AG08395 (cell line): ENCODE results near the gene PLRG1.
A peak's percentile ranks its signal among the peaks of the same experiment; 100 is the strongest.

Experiments used
- DNase-seq: peaks from one replicate; pipeline ENCODE4 v3.0.0; 2012; ENCODE audit warnings: mixed read lengths, low spot score

The PLRG1 gene

DNA sequence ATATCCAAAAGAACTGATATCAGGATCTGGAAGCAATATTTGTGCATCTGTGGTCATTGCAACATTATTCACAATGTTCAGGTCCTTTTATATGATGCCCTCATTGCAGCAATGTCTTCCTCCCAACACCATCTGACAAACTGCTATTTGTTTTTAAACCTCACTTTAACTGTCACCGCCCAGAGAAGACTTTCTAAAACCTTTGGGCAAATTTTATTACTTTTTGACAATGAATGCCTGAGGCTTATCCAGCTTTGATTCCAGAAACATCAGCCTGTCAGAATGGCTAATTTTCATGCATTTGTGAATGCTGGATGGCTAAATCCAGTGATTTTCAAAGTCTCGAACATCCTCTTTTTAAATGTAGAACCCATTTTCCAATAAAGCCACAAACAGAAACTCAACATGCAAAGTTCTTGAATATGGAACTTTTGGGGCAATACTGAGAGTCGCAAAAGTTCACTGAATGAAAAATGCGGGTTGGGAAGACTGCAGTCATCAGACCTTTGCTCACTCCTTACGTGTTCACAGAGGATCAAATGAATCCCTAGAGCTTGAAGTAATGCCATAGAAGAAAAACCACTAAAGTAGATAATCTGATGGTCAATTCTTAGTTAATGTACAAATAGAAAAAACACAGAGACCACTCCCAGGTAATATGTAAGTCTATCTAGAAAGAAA is 23.1 kb upstream of the PLRG1 start:
- no peak for DNase-seq

DNA sequence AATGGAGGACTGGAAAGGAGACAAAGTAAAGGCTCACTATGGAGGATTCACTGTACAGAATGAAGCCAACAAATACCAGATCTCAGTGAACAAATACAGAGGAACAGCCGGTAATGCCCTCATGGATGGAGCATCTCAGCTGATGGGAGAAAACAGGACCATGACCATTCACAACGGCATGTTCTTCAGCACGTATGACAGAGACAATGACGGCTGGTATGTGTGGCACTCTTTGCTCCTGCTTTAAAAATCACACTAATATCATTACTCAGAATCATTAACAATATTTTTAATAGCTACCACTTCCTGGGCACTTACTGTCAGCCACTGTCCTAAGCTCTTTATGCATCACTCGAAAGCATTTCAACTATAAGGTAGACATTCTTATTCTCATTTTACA is 19.4 kb upstream of the PLRG1 start:
- DNase-seq: no peak

DNA sequence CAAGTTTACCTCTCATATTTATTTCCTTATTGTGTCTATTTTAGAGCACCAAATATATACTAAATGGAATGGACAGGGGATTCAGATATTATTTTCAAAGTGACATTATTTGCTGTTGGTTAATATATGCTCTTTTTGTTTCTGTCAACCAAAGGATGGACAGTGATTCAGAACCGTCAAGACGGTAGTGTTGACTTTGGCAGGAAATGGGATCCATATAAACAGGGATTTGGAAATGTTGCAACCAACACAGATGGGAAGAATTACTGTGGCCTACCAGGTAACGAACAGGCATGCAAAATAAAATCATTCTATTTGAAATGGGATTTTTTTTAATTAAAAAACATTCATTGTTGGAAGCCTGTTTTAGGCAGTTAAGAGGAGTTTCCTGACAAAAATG is 18.8 kb upstream of the PLRG1 start:
- DNase-seq: no peak

DNA sequence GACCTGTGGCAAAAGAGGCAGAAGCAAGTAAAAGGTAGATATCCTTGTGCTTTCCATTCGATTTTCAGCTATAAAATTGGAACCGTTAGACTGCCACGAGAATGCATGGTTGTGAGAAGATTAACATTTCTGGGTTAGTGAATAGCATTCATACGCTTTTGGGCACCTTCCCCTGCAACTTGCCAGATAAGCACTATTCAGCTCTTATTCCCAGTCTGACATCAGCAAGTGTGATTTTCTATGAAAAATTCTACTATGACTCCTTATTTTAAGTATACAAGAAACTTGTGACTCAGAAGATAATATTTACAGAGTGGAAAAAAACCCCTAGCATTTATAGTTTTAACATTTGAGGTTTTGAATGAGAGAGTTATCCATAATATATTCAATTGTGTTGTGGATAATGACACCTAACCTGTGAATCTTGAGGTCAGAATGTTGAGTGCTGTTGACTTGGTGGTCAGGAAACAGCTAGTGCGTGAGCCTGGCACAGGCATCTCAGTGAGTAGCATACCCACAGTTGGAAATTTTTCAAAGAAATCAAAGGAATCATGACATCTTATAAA is 16.5 kb upstream of the PLRG1 start:
- DNase-seq: no peak

DNA sequence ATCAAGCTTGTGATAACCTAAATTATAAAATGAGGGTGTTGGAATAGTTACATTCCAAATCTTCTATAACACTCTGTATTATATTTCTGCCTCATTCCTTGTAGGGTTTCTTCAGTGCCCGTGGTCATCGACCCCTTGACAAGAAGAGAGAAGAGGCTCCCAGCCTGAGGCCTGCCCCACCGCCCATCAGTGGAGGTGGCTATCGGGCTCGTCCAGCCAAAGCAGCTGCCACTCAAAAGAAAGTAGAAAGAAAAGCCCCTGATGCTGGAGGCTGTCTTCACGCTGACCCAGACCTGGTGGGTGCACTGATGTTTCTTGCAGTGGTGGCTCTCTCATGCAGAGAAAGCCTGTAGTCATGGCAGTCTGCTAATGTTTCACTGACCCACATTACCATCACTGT is 15.5 kb upstream of the PLRG1 start:
- no peak for DNase-seq

DNA sequence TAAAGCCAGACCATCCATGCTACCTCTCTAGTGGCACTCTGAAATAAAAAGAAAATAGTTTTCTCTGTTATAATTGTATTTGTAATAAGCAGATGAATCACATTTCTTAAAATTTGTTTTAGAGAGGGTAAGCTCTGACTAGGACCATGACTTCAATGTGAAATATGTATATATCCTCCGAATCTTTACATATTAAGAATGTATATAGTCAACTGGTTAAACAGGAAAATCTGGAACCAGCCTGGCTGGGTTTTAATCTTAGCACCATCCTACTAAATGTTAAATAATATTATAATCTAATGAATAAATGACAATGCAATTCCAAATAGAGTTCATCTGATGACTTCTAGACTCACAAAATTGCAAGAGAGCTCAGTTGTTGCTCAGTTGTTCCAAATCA is 14.1 kb upstream of the PLRG1 start:
- no peak for DNase-seq

DNA sequence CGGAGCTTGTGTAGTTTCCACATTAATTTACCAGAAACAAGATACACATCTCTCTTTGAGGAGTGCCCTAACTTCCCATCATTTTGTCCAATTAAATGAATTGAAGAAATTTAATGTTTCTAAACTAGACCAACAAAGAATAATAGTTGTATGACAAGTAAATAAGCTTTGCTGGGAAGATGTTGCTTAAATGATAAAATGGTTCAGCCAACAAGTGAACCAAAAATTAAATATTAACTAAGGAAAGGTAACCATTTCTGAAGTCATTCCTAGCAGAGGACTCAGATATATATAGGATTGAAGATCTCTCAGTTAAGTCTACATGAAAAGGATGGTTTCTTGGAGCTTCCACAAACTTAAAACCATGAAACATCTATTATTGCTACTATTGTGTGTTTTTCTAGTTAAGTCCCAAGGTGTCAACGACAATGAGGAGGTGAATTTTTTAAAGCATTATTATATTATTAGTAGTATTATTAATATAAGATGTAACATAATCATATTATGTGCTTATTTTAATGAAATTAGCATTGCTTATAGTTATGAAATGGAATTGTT is 12.6 kb upstream of the PLRG1 start, which contains the start of gene FGB:
TSS of gene FGB (plus strand) at position 315 of the 558 bp plus-strand sequence. CDS start at position 323, 8 bp downstream.
- DNase-seq: no peak

DNA sequence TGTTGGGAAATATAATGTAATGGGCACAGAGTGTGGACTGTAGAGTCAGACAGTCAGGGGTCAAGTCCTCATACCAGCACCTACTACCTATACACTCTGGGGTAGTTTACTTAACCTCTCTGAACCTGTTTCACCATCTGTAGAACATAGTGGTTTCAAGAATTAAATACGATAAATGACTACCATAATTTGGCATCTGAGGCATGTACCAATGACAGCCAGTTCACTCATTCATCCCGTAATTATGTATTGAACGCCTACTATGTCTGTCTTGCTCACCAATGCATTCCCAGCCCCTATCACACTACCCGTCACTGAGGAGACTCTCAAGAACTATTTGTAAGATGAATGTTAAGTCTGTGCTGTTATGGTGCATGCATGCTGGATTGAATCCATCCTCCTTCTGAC is 10.6 kb upstream of the PLRG1 start:
- DNase-seq: no peak

DNA sequence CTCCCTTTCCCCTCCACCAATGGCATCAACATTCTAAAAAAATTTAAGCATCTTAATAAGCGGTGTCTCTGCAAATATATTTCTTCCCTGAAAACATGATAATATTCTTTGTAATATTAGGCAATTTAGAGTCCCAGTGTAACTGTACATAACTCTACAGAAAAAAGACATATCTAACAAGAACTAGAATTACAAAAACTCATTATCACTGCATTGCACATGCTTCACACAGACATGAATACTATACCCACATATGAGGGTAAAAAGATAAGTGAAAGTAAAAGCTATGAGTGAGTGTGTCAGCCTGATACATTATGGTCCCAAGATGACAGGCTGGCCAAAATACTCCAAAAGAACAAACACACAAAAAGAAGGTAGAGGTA is 10.2 kb upstream of the PLRG1 start:
- DNase-seq: no peak

DNA sequence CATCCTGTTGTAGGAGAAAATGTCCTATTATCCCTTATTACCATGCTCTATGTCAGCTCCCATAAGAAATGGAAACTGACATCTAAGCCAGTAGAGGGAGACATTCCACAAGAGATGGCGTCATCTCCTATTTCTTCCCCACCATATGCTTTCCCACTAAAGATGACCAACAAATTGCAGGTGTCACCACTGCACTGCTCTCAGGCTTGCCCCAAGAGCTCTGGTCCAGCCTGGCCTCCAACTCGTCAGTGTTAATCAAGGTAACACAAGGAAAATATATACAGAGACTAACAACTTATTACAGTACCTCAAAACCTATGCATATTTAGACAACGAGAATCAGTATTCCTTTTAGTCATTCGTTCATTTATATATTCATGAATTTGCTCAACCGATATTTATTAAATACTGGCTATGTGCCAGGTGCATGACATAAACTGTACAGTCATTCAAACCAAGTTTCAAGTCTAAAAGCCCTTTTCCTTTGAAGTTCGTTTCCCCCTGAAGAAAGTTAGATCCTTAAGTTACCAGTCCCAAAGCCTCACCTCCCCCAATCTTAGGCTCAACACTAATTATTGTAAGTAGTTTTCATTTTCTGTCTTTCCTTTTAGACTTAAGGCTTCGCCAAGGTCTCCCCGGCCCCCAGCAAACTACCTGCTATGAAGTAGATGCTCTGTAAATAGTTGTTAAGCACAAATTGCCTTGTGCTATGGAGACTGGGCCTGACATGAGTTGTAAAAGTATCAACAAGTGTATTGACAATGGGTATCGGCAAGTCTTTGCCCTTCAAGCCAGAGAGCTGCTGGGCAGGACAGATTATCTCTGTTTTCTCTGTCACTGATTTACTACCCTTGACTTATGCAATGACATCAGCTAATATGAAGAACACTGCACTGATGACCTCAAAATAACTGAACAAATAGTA is 9.6 kb upstream of the PLRG1 start:
- peak; percentile 45 for DNase-seq

DNA sequence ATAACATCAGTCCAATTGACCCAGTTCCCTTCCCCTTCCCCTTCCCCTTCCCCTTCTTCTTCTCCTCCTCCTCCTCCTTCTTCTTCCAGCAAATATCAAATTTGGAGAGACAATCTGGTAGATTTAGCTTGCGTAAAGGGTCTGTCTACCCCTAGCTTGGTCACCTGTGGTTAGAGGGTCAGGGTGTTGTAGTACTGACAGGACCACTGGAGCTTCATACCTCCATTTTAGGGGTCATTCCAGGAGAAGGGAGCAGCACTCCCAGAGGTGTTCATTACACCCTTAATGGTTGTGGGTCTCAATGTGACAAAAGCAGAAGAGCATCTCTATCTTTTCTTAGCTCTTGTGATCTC is 8.9 kb upstream of the PLRG1 start:
- no peak for DNase-seq

DNA sequence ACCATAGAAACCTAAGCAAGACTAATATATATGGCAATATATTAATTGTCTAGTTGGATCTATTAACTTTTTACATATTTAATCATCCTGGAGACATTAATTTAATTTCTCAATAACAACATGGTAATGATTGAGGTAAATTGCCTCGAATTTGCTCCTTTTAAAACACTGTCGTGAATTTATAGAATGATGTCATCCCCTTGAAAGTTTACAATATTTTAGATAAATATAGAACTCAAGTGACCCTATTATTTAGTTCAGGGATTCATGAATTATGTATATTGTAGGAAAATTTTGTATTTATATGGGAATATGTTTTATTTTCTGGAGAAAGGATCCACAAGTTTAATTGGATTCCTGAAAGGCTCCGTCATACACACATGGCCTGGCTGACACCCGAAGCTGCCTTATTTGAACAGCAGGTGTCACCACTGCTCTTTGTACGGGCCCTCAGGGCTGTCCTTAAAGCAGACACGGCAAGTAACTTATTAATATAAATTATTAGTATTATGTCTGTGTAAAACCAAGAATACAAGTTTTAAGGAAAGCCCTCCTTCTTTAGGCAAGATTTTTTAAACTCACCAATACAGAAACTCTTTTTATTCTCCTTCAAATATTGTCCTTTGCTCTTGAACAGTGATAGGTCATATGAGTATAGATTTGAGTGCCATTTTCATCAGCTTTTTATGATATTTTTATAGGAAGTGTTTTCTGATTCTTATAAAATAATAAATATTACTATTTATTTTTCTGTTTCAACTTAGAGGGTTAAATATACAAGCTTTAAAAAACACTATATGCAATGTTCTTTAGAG is 1.9 kb upstream of the PLRG1 start:
- peak; percentile 74 for DNase-seq

DNA sequence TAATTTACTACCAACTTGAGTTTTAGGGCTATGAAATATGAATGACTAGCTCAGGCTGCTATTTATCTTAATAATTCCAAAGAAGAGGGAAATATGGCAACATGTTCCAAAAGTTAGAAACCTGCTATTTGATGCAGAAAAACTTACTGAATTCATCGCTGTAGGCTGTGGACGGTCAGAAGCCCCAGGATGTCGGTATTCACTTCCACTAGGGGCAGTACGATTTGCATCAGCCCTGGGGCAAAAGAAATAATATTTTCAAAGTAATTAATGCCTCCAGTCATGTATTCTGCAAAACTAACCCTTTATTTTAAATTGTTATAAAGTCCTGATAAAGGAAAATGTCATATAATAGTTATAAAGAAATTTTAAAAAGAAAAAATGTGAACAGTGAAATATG is 4.5 kb downstream of the PLRG1 start:
- no peak for DNase-seq

DNA sequence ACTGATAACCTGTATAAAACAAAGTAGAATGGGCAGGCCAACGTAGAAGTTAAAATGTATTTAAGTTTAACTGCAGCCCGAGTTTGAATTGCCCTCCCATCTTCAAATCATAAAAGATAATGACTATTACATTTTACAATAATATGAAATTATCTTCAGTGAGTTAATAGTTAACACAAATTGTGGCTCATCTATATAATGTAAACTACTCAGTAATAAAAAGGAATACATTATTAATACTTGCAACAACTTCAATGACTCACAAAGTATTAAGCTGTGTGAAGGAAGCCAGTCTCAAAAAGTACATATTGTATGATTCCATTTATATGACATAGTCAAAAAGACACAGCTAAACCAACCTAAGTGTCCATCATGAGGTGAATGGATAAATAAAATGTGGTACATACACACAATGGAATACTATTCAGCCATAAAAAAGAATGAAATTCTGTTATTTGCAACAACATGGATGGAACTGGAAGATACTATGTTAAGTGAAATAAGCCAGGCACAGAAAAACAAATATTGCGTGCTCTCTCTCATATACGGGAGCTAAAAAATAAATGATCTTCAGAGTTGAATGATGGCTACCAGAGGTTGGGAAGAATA is 7.8 kb downstream of the PLRG1 start:
- no peak for DNase-seq

DNA sequence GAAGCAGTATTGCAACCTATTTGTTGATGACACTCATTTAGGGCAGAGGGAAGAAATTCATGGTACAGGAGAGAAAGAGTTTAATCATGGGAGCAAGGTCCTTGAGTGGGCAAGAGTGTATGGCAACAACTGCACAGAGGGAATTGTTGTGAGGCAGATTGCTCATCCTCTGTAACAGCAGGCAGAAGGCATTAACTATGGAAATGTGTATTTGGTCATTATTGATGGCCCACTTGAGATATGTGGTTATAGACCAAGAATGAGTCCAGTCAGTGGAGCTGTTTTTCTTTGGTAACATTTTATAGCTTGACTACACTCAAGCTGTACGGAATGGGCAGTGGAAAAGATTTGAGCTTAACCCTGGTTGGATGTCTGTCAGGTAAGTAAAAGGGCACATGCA is 15.9 kb downstream of the PLRG1 start:
- DNase-seq: no peak

DNA sequence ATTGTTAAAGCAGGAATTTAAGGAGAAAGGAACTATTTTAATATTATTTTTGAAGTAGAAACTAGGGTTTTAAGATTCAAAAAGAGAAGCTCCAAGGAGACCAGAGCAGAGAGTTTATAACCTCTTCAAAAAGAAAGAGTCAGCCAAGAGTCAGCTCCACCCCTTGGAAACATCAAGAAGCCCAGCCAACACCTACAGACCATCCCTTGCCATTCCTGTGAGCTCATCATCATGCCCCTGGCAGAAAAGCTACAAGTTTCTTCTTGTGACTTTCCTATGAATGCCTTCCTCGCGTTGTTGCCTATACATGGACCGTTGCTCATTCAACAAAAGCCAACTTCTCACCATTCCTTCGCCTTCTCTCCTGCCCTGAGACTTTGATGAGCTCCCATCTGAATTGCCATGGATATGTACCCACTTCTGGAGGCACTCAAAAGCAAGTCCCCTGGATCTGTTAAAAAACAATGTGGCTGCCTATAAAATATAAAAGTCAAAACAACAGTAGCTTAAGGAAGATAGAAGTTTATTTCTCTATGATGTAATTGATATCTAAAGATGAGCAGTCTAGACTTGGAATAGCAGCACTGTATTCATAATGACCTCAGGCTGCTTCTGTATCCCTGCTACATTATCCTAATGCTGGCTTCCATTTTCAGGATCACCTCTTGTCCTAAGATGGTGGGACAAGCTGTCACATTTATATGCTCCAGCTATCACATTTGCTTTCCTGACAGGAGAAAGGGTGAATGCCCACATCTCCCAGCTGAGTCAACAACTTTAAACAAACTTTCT is 20.3 kb downstream of the PLRG1 start:
- DNase-seq: no peak

DNA sequence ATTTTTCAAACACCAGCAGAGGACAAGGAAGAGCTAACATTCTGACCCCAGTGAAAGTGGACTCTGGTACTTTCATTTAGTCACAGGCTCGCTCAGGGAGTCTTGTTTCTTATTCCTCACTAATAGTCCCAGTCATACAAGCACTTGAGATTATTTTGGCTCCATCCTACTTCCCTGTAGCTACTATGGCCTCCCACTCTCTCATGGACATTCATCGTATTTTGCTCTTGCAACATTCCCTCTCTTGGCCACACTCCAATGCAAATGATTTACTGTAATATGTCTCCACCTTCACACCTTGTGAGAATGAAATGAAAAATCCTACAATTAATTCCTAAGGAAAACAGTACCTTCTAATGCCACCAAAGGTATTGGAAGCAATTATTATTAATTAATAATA is 21.3 kb downstream of the PLRG1 start:
- DNase-seq: no peak

DNA sequence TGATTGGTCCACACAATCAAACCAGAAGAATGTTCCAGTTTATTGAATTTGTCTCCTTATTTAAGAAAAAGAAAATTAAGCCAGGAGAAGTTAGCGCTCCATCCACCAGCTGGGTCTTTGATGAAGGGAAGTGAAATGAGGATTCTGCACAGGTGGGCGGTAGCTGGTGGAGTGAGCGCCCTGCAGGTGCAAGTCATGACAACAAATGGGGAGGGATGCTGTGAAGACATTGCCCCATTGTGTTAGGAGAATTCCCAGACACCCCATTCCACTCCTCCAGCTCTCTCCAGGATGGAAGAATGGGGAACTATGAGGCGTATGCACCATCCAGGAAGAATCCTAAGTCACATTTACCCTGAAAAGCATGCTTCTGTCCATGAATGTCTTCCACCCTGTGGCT is 22.9 kb downstream of the PLRG1 start:
- DNase-seq: no peak

DNA sequence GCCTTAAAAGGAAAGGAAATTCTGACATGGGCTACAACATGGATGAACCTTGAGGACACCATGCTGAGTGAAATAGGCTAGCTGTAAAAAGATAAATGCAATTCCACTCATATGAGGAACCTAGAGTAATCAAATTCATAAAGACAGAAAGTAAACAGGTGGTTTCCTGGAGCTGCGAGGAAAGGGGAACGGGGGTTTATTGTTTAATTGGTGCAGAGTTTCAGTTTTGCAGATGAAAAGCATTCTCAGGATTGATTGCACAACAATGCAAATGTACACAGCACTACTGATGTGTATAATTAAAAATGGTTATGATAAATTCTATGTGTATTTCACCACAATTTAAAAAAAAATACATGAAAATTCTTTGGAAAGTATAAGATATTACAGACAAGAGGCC is 24.0 kb downstream of the PLRG1 start:
- DNase-seq: no peak

DNA sequence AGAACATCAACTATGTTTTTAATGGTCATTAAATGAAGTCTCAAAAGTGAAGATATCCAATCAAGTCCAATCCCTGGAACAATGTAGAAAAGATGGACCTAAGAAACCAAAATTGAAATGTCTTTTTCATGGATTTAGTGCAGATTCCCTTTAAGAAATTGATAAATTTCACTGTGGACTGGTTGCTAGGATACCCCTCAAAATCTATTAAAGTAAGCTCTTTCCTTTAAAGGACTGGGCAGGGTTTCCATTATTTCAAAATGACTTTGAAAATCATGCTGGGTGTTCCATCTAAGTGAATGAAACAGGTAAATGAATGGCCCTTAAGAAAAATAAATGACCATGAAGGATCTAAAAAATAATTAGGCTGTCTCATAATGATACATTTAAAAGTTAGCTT is 28.6 kb downstream of the PLRG1 start:
- DNase-seq: no peak

DNA sequence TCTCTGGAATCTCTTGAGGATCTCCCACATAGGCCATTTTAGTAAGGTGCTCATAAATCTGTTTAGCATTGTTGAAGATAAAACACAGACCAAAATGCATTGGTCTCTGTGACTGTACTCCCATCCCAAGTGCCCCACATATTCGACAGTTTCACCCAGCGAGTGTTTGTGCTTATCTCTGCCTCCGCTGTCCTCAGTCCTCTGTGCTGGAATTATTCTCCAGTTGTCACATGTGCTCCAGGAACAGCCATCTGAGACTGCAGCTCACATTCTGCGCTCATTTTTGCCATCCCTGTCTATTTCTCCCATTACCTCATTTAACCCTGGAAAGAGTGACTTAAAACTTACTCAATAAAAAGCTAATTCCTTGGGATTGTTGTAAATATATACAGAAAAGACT is 31.0 kb downstream of the PLRG1 start:
- no peak for DNase-seq
